HepG2 (cell line): ENCODE data around the gene ADCY7. TPM values are rescaled to one million over a fixed set of nuclear protein-coding genes. Genes with fewer than 3 reads are reported as not detected.

Experiments
- ATAC-seq: fragments of 200-7000 bp; cut with Tn5 transposase; 3 replicates; pipeline ENCODE4 v1.9.1; 2020; ENCODE audit warnings: mild to moderate bottlenecking, moderate library complexity
- BruUV-seq: library from RNA; stranded (reverse); fragments of 400-500 nt; replicated peaks from 2 replicates; lab custom pipeline; 2021; lab: Mats Ljungman, UMichigan
- CTCF ChIA-PET: fragments of 300-600 bp; formaldehyde crosslinking; extraction: SDS; loops from one replicate; lab custom pipeline; 2021; ENCODE audit warnings: low total read pairs, inconsistent platforms, low intra/inter-chr PET ratio; lab: Yijun Ruan, JAX
- POLR2A ChIA-PET: fragments of 350-600 bp; sonication (Branson Sonifier 250); formaldehyde crosslinking; loops from one replicate; lab custom pipeline; 2020; ENCODE audit warnings: antibody characterized with exemption, inconsistent platforms; lab: Yijun Ruan, JAX
- DNase-seq: peaks from one replicate; pipeline ENCODE4 v3.0.0-alpha.2; 2015; ENCODE audit warnings: low spot score
- FAIRE-seq: peaks from 3 replicates; lab custom pipeline; 2011; peaks lifted over from hg19 to GRCh38; lab: Jason Lieb, UNC
- H2AFZ ChIP-seq: one replicate; pipeline ENCODE4 v1.6.1; 2011; ENCODE audit warnings: low read length, inconsistent platforms
- H3K27ac ChIP-seq: fragments of 300-600 bp; 3 replicates; pipeline ENCODE4 v1.8.0; 2011; ENCODE audit warnings: mixed run types, mild to moderate bottlenecking, mixed read lengths, low read length, inconsistent platforms; ENCODE audit not compliant: insufficient read depth; ENCODE audit errors: extremely low read length
- H3K27me3 ChIP-seq, 2 experiments: fragments of 200-600 bp in 1 of 2; 2 replicates in 1 of 2; 3 replicates in 1 of 2; pipeline versions ENCODE4 v1.6.0 to v1.8.0; 2011; ENCODE audit warnings: low read length in 2 of 2, mild to moderate bottlenecking in 2 of 2, moderate library complexity in 2 of 2, inconsistent platforms in 1 of 2; ENCODE audit not compliant: insufficient read depth in 2 of 2, control insufficient read depth in 1 of 2
- H3K36me3 ChIP-seq, 2 experiments: fragments of 200-600 bp in 1 of 2; replicated peaks in 1 of 2; 2 replicates in 1 of 2; 3 replicates in 1 of 2; pipeline versions ENCODE4 v1.5.1 to v1.8.0; 2011; ENCODE audit warnings: low read length in 2 of 2, inconsistent platforms in 1 of 2; ENCODE audit not compliant: insufficient read depth in 2 of 2, control insufficient read depth in 1 of 2
- H3K4me1 ChIP-seq: 2 replicates; pipeline ENCODE4 v1.5.1; 2012; ENCODE audit warnings: low read length, inconsistent platforms; ENCODE audit not compliant: insufficient read depth
- H3K4me2 ChIP-seq: 2 replicates; pipeline ENCODE4 v1.6.0; 2011; ENCODE audit warnings: low read depth, low read length, inconsistent platforms
- H3K4me3 ChIP-seq, 3 experiments: fragments of 200-600 bp in 1 of 3; sonication (generic), shearing (Covaris generic) in 1 of 3; replicated peaks in 1 of 3; 2 replicates each; pipeline ENCODE4 v1.5.1; 2011 to 2016; ENCODE audit warnings: low read length in 3 of 3, inconsistent platforms in 2 of 3, low read depth in 2 of 3, mild to moderate bottlenecking in 2 of 3, control low read depth in 1 of 3, mixed read lengths in 1 of 3; ENCODE audit not compliant: insufficient read depth in 1 of 3
- H3K79me2 ChIP-seq: one replicate; pipeline ENCODE4 v1.6.1; 2011; ENCODE audit warnings: low read length, inconsistent platforms; ENCODE audit not compliant: insufficient read depth
- H3K9ac ChIP-seq: 2 replicates; pipeline ENCODE4 v1.6.0; 2011; ENCODE audit warnings: mild to moderate bottlenecking, low read depth, low read length, inconsistent platforms; ENCODE audit not compliant: insufficient read depth
- H3K9me3 ChIP-seq: 2 replicates; pipeline ENCODE4 v1.5.1; 2012; ENCODE audit warnings: mild to moderate bottlenecking, low read length
- H4K20me1 ChIP-seq: 2 replicates; pipeline ENCODE4 v1.6.0; 2011; ENCODE audit warnings: inconsistent platforms, mild to moderate bottlenecking, low read length, moderate library complexity; ENCODE audit not compliant: insufficient read depth
- CEBPB ChIP-seq: IDR thresholded peaks from 2 replicates; pipeline ENCODE4 v1.6.1; 2011; ENCODE audit warnings: low read depth, low read length, improper control_type of control experiment, borderline replicate concordance
- CENPT ChIP-seq: sonication (generic); formaldehyde crosslinking; IDR thresholded peaks from 2 replicates; pipeline ENCODE4 v1.8.0; 2022; ENCODE audit warnings: low read depth, mild to moderate bottlenecking, moderate library complexity, missing genetic modification reagents
- CREB1 ChIP-seq, 2 experiments: fragments of 450-650 bp in 1 of 2; IDR thresholded peaks; 2 replicates each; pipeline ENCODE4 v1.6.1; 2016 to 2017; ENCODE audit warnings: control low read depth in 1 of 2, mild to moderate bottlenecking in 1 of 2, missing compliant biosample characterization in 1 of 2, missing genetic modification characterization in 1 of 2
- KAT8 ChIP-seq: IDR thresholded peaks from 2 replicates; pipeline ENCODE4 v1.6.1; 2016; ENCODE audit warnings: missing genetic modification reagents, missing compliant biosample characterization
- NRL ChIP-seq: sonication (generic); formaldehyde crosslinking; IDR thresholded peaks from 2 replicates; pipeline ENCODE4 v1.5.0; 2020; ENCODE audit warnings: missing genetic modification reagents, mild to moderate bottlenecking, moderate library complexity, borderline replicate concordance
- ZBTB26 ChIP-seq: IDR thresholded peaks from 2 replicates; pipeline ENCODE4 v1.6.1; 2016; ENCODE audit warnings: missing compliant biosample characterization, missing genetic modification reagents, borderline replicate concordance
- ZNF629 ChIP-seq: sonication (generic); formaldehyde crosslinking; conservative IDR thresholded peaks from 2 replicates; pipeline ENCODE4 v1.5.0; 2020; ENCODE audit warnings: missing genetic modification reagents
- WGBS: methylation state at CpG from one replicate; pipeline ENCODE4 v1.1.6; 2017; ENCODE audit warnings: low lambda C conversion rate; 5-methylcytosine and 5-hydroxymethylcytosine counted together
- in situ Hi-C: cut with HindIII; loops from 2 replicates; pipeline ENCODE4 v1.10.0; 2017; ENCODE audit warnings: low pct_unique_long_range_greater_than_20kb; ENCODE audit not compliant: extremely low pct_ligation_motif_present
- intact Hi-C: fragments of 100-400 bp; cut with micrococcal nuclease; formaldehyde crosslinking; loops from one replicate; pipeline ENCODE4 v1.10.0; 2022; ENCODE audit not compliant: unreplicated experiment
- polyA plus RNA-seq, 8 experiments: library from polyadenylated mRNA; depleted of rRNA in 3 of 8; stranded (reverse) in 7 of 8; unstranded in 1 of 8; fragments of >200 nt; fragmentation: Illumina TruSeq in 4 of 8; extraction: Trizol in 4 of 8; gene quantifications; 2 replicates each; pipeline versions ENCODE4 v1.2.1 to v1.2.3, GENCODE V29; 2011 to 2016; ENCODE audit warnings: low read depth in 4 of 8, missing spikeins in 1 of 8, mixed read lengths in 1 of 8; ENCODE audit not compliant: insufficient read depth in 1 of 8
- total RNA-seq, 5 experiments: library from RNA; depleted of rRNA; stranded (reverse); fragments of >200 nt; fragmentation: Illumina TruSeq; extraction: Trizol; gene quantifications; 2 replicates each; pipeline ENCODE4 v1.2.3, GENCODE V29; 2016; ENCODE audit warnings: low read depth in 1 of 5
- TF ChIP-seq, protein P1 (sequence below): sonication (generic); formaldehyde crosslinking; IDR thresholded peaks from 2 replicates; pipeline ENCODE4 v1.5.0; 2020; ENCODE audit warnings: mild to moderate bottlenecking, missing genetic modification reagents, moderate library complexity
- TF ChIP-seq, protein P2 (sequence below): sonication (generic); formaldehyde crosslinking; IDR thresholded peaks from 2 replicates; pipeline ENCODE4 v1.9.0; 2021; ENCODE audit warnings: missing genetic modification reagents, mild to moderate bottlenecking, borderline replicate concordance

Gene ADCY7
- total and polyA plus RNA-seq, 2 of the 13 experiments (the other 11 are each of a cell fraction or from before 2014, with no cell fraction given) = 2.2 to 4.3 TPM

- no peak overlapping the region for H3K4me3 ChIP-seq
- in situ Hi-C loops (loop anchor here (5.0 kb wide), 1 partner anchor 52 kb away; no protein-coding TSS in a partner anchor), intact Hi-C loops (no loop called here)
- CTCF ChIA-PET = no interaction called here
- H3K27me3 ChIP-seq = peaks cover 2 to 26% of the 10 kb centered on the region in 2 experiments; a peak in 3 of 5 replicates
- H2AFZ ChIP-seq = no peak overlapping the region
- no peak overlapping the region for H3K27ac ChIP-seq
- no TSS peak for BruUV-seq
- peak; percentile 75 for TF ChIP-seq ZNF629 (CRISPR knock-in tag)
- no peak for TF ChIP-seq CREB1 (IDR thresholded peaks at IDR 0.05)
- TF ChIP-seq CREB1 (CRISPR knock-in tag; IDR thresholded peaks at IDR 0.05) = no peak
- peak; percentile 71; the same call in 1 of the 2 replicates for TF ChIP-seq CEBPB
- H3K36me3 ChIP-seq = no peaks in the 10 kb centered on the region
- 74% methylated on average over 11 of the region's 13 CpGs for WGBS
- DNase-seq = no peak
- H3K9ac ChIP-seq = no peak overlapping the region
- H3K4me2 ChIP-seq = no peak overlapping the region
- H3K9me3 ChIP-seq = no peaks in the 10 kb centered on the region
- H3K4me1 ChIP-seq = peaks cover 35% of the 10 kb centered on the region
- peak; percentile 5; the same call in 2 of the 3 replicates for ATAC-seq
- H4K20me1 ChIP-seq = no peaks in the 10 kb centered on the region
- no peak for FAIRE-seq
- POLR2A ChIA-PET = interaction anchor here (0.6 kb wide), 1 partner anchor 21 kb away, joined by 4 read pairs; no protein-coding TSS in a partner anchor
- no peaks in the 10 kb centered on the region for H3K79me2 ChIP-seq
Measured at GRCh38 chr16:50270510-50271147, 4.3 kb downstream of the ADCY7 start.

DNA sequence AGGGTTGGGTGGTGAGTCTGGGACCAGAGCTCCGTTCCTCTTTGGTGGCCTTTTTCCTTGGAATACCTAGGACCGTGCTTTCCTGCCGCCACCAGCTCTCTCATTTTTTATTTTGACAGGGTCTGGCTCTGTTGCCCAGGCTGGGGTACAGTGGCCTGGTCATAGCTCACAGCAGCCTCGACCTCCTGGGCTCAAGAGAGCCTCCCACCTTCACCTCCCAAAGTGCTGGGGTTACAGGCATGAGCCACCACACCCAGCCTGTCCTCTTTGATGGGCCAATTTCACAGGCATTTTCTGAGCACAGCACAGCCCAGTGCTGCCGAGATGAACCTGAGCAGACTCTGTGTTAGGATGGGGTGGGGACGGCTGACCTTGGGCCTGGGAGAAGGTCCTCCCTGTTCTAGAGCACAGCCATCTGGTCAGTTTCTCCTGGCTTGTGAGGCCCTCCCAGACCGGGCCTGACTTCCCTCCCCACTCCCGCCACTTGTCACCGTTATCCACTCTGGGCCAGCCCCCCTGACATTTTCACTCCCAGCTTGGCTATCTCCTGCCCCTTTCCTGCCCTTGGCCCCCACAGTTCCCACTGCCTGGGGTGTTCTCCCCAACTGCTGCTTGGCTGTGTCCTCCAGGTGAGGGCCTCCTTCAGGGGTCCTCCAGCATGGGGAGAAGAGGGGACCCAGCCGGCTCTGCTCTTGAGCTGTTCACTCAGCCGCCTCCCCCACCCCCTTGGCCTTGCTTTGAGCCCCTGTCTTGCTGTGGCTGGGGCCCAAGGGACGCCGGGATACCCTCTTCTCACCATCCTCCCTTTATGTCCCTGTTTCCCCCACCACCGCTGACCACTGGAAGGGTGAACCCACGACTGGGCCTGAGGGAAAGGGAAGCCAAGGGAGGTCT lies 5.0 kb downstream of the ADCY7 start:
- no TSS peak for BruUV-seq
- no peak overlapping the region for H3K4me3 ChIP-seq
- H3K9ac ChIP-seq = no peak overlapping the region
- peak overlapping the region; percentile 8; the same call in 1 of the 2 replicates for H3K4me2 ChIP-seq
- H3K9me3 ChIP-seq = no peaks in the 10 kb centered on the region
- ChIA-PET POLR2A (interaction anchor here (0.6 kb wide), 1 partner anchor 21 kb away, joined by 4 read pairs; no protein-coding TSS in a partner anchor), CTCF (no interaction called here)
- no peaks in the 10 kb centered on the region for H3K36me3 ChIP-seq
- H3K27me3 ChIP-seq = peaks cover 2 to 26% of the 10 kb centered on the region in 2 experiments; a peak in 3 of 5 replicates
- H2AFZ ChIP-seq = no peak overlapping the region
- no peaks in the 10 kb centered on the region for H4K20me1 ChIP-seq
- H3K4me1 ChIP-seq = peaks cover 35% of the 10 kb centered on the region
- FAIRE-seq (peak; percentile 55), ATAC-seq (peak; percentile 75), DNase-seq (peak; percentile 34)
- WGBS = 38% methylated on average over 15 of the region's 15 CpGs
- H3K79me2 ChIP-seq = no peaks in the 10 kb centered on the region
- in situ Hi-C loops = loop anchor here (5.0 kb wide), 1 partner anchor 51 kb away; no protein-coding TSS in a partner anchor
- intact Hi-C loops = no loop called here
- H3K27ac ChIP-seq = no peak overlapping the region
- TF ChIP-seq ZBTB26 (CRISPR knock-in tag) (peak; percentile 65; the same call in 1 of the 2 replicates), NRL (peak; percentile 40; the same call in 1 of the 2 replicates), CENPT (CRISPR knock-in tag) (peak; percentile 64; the same call in 1 of the 2 replicates), KAT8 (no peak)
- TF ChIP-seq, protein P1, sequence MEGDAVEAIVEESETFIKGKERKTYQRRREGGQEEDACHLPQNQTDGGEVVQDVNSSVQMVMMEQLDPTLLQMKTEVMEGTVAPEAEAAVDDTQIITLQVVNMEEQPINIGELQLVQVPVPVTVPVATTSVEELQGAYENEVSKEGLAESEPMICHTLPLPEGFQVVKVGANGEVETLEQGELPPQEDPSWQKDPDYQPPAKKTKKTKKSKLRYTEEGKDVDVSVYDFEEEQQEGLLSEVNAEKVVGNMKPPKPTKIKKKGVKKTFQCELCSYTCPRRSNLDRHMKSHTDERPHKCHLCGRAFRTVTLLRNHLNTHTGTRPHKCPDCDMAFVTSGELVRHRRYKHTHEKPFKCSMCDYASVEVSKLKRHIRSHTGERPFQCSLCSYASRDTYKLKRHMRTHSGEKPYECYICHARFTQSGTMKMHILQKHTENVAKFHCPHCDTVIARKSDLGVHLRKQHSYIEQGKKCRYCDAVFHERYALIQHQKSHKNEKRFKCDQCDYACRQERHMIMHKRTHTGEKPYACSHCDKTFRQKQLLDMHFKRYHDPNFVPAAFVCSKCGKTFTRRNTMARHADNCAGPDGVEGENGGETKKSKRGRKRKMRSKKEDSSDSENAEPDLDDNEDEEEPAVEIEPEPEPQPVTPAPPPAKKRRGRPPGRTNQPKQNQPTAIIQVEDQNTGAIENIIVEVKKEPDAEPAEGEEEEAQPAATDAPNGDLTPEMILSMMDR (CRISPR knock-in tag) = peak; percentile 33; the same call in 1 of the 2 replicates
- TF ChIP-seq, protein P2, sequence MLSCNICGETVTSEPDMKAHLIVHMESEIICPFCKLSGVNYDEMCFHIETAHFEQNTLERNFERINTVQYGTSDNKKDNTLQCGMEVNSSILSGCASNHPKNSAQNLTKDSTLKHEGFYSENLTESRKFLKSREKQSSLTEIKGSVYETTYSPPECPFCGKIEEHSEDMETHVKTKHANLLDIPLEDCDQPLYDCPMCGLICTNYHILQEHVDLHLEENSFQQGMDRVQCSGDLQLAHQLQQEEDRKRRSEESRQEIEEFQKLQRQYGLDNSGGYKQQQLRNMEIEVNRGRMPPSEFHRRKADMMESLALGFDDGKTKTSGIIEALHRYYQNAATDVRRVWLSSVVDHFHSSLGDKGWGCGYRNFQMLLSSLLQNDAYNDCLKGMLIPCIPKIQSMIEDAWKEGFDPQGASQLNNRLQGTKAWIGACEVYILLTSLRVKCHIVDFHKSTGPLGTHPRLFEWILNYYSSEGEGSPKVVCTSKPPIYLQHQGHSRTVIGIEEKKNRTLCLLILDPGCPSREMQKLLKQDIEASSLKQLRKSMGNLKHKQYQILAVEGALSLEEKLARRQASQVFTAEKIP (CRISPR knock-in tag) = no peak
